GM18519 (cell line): ENCODE results near the gene IL17RA.
"Not testable (repeated sequence)": the region's sequence is repeated elsewhere in the genome, so short reads cannot be mapped to it uniquely, and the experiment has no call there.

Experiments used
- ATAC-seq: cut with Tn5 transposase; IDR thresholded peaks from one replicate; pipeline ENCODE4 v1.9.1; 2021; ENCODE audit warnings: mild to moderate bottlenecking, moderate library complexity; ENCODE audit not compliant: unreplicated experiment, low FRiP score

Gene IL17RA, protein sequence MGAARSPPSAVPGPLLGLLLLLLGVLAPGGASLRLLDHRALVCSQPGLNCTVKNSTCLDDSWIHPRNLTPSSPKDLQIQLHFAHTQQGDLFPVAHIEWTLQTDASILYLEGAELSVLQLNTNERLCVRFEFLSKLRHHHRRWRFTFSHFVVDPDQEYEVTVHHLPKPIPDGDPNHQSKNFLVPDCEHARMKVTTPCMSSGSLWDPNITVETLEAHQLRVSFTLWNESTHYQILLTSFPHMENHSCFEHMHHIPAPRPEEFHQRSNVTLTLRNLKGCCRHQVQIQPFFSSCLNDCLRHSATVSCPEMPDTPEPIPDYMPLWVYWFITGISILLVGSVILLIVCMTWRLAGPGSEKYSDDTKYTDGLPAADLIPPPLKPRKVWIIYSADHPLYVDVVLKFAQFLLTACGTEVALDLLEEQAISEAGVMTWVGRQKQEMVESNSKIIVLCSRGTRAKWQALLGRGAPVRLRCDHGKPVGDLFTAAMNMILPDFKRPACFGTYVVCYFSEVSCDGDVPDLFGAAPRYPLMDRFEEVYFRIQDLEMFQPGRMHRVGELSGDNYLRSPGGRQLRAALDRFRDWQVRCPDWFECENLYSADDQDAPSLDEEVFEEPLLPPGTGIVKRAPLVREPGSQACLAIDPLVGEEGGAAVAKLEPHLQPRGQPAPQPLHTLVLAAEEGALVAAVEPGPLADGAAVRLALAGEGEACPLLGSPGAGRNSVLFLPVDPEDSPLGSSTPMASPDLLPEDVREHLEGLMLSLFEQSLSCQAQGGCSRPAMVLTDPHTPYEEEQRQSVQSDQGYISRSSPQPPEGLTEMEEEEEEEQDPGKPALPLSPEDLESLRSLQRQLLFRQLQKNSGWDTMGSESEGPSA

DNA sequence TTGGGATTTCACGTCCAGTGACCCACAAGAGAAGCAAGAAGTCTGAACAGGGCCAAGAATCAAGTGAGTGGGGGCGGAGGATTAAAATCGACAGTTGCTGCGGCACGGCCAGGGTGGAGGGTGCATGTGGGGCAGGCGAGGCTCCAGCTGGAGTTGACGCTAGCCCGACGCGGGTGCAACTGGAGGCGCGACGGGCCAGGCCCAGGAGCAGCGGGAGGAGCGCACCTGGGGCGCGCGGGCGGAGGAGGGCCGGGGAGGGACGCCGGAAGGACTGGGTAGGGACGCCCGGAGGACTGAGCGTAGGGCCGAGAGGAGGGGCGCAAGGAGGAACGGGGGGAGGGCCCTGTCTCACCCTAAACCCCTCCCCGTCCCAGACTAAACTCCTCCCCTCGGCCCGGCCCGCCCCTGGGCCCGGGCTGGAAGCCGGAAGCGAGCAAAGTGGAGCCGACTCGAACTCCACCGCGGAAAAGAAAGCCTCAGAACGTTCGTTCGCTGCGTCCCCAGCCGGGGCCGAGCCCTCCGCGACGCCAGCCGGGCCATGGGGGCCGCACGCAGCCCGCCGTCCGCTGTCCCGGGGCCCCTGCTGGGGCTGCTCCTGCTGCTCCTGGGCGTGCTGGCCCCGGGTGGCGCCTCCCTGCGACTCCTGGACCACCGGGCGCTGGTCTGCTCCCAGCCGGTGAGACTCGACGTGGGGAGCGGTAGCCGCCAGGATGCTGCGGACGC is at the start of gene IL17RA:
Gene IL17RA (plus strand): TSS at position 447 of the 723 bp plus-strand sequence. CDS start 92 bp downstream, at position 539.
- ATAC-seq = peak; percentile 73

DNA sequence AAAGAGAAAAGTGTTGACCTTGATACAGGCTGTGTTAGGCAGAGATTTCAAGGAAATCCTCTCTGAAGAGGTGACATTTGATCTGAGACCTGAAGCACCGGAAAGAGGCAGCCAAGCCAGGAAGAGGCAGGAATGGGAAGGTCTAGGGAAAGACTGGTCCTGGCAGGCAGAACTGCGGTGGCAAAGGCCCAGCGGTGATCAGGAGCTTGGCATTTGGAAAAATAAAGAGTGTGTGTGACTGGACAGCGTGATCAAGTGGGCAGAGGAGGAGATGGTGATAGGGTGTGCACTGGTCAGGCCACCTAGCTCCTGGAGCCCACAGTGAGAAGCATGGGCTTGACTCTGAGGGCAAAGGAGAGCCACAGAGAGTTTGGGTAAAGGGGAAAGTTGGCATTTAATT is 49.6 kb upstream of the IL17RA start:
- no peak for ATAC-seq

DNA sequence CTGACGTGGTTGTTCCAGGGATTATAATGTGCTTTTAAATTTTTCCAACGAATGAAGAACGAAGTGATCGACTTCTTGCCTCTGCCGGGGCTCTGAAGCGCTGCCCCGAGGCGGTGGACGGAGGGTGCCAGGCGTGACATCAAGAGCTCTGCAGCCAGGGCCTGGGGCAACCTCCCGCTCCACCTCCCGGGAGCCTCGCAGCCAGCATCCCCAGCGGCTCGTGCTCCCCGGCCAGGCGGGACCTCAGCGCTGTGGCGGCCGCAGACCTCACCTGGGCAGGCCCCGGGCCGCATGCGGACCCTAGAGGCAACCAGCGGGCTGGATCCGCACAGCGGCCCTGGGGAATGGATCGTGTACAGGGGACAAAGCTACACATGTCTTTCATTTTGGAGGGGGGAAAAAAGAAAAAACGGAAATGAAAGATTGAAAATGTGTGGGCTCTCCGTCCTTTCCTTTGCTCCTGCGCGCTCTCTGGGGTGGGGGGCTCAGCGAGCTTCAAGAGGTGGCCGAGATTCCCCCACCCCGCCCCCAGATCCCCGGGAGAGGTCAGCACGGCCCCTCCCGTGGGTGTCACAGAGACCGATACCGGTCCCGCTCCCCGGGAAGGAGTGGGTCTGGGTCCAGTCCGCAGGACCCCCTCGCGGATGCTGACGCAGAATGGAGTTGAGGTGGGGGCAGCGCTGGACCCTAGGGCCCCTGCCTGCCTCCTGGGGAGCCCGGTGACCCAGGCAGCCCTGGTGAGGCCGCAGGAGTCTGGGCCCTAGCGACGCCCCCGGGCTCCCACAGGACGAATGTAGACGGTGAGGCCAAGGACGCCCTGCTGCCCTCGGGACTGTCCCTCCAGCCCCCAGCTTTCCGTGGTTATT is 48.6 kb upstream of the IL17RA start:
- ATAC-seq = not testable (repeated sequence)

DNA sequence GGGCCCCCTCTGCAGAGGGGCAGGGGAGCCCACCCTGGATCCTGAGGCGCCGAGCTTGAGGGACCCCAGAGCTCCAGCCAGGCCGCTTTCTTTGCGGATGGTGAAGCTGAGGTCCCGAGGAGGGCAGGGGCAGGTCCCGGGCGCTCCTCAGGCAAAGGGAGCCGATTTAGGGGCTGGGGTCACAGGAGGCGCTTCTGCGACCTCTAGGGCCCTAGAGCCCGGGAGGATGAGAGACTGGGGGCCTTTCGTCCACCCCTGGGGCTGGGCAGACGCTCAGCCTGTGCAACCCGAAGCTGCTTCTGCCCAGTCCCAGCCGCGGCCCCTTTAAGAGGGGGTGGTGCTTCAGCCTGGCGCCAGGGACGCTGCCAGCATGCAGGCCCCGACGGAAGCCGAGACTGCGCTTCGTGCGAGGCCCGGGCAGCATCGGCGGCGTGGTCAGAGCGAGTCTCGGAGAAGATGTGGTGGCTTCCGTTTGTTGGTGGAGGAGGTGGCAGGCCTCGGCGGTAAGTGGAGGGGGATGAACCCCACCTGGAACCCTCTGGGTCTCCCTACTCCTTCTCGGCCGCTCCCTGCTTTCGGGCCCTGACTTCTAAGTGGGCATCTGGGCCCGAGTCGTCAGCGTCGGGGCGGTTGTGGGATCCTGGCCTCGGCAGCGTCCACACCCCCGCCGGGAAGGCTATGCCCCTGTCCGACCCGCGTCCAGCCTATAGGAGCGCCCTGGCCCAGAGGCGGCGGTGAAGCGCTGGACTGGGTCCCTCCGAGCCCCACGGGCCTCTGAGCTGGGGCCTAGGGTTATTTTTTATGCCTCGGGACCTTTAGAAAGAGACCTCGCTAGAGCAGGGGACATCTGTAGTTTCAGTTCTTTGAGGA is 47.7 kb upstream of the IL17RA start:
- not testable (repeated sequence) for ATAC-seq

DNA sequence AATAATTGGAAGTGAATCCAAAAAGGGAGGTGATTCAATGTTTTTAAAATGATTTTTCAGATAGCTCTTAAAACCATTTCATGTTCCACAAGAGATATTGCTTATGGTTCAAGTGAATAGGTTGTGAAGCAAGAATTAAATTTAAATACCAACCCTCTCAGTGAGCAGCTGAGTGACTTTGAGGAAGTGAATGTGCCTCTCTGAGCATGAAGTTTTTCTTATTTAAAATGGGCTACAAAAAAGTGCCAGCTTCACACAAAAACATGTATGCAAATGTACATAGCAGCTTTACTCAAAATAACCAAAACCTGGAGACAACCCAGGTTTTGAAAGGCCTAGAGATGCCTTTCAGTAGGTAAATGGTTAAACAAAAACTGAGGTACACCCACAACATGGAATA is 41.3 kb upstream of the IL17RA start:
- ATAC-seq = no peak

DNA sequence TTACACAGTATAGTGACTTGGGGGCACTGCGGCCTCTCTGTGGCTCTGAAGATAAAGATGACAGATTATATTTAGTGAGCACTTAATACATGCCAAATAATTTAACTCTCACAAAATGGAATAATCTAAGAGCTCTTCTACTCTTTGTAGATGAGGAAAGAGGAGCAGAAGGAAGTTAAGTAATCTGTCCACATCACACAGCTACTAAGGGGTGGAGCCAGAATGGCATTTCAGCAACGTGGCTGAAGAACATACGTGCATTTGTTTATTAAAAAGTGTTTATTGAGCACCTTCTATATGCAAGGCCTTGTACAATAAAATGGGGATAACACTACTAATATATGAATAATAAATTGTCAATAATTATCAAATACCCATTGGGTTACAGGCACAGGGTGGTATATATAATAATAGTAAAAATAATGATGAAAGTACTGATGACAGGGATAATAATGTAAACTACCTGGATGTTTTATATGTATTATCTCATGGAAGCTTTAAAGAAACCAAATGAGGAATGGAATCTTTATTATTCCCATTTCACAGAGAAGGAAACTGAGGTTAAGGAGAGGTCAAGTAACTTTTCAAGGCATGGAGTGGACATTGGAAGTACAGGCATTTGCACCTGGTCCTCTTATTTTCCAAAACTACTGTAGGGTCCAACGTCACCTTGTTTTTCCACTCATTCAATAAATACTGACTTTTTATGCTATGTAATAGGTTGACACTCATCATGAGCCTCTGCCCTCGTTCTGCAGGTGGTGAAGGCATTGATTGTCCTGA is 38.0 kb upstream of the IL17RA start:
- ATAC-seq = no peak

DNA sequence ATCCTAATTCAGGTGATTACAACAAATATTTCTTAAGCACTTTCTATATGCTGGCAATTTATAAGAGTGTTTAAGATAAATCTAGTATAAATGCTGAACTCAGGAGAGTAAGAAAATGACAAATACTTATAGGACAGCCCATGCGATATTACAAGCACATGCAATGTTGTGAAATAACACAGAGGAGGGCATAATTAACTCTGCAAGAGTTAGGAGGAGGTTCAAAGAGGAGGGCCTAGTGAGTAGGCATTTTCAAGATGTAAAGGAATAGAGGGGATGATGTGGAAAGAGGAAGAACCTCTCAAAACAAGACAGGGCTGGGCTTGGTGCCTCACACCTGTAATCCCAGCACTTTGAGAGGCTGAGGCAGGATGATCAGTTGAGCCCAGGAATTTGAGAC is 37.1 kb upstream of the IL17RA start:
- no peak for ATAC-seq

DNA sequence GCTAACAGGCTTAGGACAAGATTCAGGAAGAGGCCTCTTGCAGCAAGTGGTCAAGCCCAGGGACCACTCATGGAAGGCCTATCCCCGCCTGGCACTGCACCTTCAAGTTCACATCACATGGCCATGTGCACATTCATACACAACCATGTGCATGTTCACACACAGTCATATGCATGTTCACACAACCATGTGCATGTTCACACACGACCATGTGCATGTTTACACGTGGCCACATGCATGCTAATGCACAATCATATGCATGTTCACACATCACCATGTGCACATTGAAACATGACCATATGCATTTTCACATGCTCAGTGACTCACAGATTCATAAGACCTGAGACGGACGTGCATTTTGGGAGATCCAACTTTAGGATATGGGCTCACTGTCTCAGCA is 28.7 kb upstream of the IL17RA start:
- no peak for ATAC-seq

DNA sequence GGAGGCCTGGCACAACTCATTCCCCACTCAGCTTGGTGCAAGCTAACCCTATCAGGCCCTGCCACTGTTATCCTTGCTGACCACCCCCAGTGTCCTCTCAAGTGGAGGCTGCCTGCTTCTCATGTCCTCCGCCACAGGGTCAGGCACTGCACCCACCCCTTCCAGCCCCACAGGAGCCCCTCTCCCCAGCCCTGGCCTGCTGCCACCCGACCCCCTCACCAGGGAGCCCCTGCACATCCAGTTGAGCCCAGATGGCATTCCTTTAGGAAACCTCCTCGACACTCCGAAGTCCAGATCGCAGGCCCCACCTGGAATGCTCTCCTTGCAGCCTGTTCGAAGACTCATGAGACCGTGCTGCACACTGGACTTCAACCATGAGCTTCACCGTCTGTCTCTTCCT is 28.0 kb upstream of the IL17RA start:
- no peak for ATAC-seq

DNA sequence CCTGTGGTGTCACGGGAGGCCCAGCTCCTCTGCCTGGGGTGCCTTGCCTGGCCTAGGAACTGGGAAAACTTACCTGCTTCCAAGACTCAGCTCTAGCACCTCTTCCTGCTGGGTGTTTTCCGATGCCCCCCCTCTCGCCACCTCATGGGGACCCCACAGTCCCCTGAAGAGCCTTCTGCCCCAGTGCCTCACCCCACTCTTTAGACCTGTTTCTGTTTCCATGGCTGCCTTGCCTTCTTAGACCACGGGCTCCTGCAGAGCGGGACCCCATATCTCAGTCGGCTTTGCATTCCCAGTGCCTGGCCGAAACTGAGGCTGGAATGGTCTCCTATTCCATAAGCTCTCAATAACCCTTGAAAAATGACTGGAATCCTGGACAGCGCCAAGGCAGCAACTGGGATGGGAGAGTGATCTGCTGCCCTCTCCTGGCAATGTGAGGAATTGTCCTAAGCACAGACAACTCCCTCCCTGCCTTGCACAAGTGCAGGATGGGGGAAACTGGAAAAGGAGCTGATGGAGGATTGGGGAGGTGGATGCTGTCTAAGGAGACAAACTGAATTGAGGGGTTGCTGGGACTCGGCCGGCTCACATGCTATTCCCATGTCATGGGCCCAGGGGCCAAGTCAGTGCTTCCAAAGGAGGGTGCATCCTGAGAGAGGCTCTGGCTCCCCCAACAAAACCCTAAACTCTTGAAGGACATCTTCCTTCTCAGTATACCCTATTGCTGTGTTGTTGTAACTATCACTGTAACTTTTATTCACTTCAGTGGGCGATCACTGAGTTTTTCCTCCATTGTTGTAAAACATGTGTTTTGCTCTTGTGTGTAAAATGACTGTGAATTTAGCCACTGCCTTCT is 26.6 kb upstream of the IL17RA start:
- no peak for ATAC-seq

DNA sequence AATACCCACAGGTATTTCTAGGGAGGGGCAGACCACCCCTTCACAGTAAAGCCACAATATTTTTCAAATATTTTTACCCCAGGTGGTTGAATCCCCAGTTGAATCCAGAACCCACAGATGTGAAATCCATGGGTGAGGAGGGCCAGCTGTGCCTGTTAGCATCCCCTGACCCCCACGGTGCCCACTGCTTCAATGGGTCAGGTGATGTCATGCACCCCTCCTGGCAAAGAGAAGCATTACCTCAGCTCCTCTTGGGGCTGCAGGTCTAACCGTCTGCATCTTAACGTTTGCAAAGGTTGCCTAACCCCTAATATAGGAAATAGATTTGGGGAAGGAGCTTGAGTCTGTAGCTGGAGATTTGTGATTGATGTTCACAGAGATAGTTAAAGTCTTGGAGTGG is 24.7 kb upstream of the IL17RA start:
- ATAC-seq = no peak

DNA sequence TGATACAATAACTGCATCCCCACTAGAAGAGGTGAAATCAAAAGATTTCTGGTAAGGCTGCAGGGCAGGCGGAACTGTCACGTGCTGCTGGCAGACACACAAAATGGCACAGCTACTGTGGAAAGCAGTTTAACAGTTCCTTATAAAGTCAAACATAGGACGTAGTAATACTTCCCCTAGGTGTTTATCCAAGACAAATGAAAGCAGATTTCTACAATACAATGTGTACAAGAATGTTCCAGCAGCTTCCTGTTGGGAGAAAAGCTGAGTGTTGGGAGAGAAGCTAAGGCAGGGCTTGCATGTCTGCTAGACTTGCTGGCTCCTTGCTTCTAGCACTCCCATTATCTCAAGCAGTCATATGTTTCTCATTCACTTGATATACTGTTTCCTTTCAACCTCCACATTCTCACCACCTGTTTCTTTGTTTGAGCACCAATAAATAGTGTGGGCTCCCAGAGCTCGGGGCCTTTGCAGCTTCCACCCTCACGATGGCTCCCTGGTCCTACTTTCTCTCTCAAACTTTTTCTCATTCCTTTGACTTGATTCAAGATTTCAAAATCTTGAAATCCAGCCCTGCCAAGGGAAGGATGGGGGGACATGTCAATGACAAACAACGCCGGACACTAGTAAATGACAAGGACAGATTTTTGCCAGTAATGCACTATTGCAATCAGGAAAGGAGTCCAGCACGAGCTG is 21.2 kb upstream of the IL17RA start:
- ATAC-seq = no peak

DNA sequence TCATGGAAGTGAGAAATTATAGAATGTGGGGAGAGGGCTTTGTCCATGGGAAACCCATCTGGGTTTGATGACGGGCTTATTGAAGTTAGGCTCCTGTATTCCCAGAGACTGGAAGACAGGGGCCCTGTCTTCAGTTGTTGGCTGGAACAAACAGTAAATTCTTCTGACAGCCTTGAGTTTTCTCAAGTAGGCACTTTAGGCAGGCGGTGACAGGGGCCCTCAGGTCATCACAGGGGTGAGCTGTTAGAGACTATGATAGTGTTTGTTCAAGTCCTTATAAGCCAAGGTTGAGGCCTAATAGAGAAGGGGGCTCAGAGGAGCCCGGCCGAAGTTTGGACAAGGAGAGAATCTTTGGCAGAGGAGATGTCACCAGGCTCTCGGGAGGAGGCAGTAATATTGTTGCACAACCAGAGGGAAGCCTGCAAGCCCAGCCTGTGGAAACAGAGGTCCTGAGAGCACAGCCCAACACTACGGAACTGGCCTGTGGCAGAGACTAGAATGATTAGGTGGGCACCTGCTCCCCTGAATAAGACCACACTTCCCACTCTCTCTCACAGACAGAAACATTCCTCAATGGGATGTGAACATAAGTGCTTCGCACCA is 20.2 kb upstream of the IL17RA start:
- no peak for ATAC-seq

DNA sequence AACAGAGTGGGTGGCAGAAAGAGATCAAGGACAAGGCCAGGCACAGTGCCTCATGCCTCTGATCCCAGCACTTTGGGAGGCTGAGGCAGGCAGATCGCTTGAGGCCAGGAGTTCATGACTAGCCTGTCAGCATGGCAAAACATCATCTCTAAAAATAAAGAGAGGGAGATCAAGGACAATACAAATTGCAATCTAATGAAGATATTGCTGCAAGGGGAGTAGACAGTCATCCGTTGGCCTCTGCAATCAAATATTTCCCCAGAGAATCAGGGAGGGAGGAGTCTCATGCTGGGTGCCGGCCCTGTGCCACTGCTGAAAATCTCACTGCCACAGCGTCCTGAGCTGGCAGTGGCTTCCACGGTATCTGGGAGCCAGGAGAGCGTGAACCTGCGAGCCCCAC is 19.4 kb upstream of the IL17RA start:
- no peak for ATAC-seq

DNA sequence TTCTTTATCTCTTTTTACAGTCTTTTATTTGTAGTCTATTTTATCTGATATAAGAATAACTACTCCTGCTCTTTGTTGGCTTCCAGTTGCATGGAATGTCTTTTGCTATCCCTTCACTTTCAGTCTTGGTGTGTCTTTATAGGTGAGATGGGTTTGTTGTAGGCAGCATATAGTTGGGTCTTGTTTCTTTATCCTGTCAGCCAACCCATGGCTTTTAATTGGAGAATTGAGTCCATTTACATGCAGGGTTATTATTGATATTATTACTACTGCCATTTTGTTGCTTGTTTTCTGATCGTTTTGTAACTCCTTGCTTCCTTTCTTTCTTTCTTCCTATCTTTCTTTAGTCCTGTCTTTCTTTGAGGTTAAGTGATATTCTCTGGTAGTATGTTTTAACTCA is 11.9 kb upstream of the IL17RA start:
- no peak for ATAC-seq

DNA sequence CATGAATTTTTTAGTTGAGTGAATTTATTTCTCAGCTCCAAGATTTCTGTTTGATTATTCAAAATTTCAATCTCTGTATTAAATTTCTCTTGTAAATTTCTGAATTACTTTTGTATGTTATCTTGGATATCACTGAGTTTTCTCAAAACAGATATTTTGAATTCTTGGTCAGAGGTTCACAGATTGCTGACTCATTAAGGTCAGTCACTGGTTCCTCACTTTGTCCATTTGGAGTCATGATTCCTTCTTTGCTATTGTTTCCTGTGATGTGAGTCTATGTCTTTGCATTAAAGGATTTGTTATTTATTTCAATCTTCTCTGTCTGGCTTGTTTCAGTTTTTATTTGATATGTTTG is 10.2 kb upstream of the IL17RA start:
- ATAC-seq = no peak

DNA sequence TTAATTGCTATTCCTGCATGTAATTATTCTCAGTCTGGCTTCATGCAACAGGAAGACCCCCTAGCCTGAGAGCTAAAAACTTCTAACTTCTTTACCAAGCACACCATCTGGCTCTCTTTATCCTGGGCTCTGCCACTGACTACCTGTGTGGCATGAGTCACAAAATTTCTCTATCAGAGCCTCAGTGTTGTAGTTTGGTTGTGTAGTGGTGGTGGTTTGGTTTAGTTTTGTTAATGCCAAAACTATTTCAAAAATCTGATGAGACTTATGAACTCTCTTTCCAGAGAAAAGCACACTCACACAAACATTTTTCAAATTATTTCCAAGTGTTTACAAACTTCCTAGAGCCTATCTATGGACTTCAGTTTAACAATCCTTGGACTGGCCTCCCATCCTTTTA is 7.5 kb upstream of the IL17RA start:
- ATAC-seq = no peak
